GM19193 (cell line): ENCODE results near the gene ZNF783.

Experiments
- POLR2A ChIP-seq: IDR thresholded peaks from 4 replicates; pipeline ENCODE4 v1.6.1; 2011; ENCODE audit not compliant: insufficient read depth, insufficient read length; ENCODE audit errors: extremely low read depth

The ZNF783 gene

GRCh38 chr7:149306854-149307253 is 44.9 kb downstream of the ZNF783 start:
- no peak for TF ChIP-seq POLR2A

DNA sequence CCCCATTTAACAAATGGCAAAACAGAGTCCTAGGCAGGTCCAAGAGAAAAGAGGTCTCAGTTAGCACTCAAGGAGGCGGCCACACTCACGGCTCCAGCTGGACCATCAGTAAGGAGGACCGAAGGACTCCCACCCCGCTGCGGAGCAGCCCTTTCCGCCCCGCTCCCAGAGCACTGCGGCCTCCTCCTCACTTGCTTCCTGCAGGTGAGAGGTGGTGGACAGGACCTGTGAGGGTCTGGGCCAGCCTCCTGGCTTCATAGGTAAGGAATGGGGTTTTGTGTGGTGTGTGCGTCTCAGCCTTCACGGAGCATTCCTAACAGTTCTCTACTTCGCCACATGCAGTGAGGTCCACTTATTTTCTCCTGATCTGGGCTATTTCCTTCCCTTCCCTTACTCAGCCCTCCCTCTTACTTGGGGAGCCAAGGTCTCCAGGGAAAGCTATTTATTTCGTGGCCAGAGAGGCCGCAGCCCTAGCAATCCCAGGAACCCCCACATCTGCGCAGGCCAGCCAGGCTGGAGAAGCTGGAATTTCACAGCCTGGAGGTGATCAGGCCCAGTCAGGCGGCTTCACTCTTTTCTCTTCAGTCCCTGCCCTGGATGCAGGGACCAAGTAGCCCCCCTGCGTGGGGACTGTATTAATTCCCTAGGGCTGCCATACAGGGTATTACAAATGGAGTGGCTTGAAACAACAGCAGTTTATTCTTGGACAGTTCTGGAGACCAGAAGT is 45.9 kb downstream of the ZNF783 start:
- TF ChIP-seq POLR2A: no peak

GRCh38 chr7:149310113-149310836 is 48.3 kb downstream of the ZNF783 start:
- TF ChIP-seq POLR2A: no peak

DNA sequence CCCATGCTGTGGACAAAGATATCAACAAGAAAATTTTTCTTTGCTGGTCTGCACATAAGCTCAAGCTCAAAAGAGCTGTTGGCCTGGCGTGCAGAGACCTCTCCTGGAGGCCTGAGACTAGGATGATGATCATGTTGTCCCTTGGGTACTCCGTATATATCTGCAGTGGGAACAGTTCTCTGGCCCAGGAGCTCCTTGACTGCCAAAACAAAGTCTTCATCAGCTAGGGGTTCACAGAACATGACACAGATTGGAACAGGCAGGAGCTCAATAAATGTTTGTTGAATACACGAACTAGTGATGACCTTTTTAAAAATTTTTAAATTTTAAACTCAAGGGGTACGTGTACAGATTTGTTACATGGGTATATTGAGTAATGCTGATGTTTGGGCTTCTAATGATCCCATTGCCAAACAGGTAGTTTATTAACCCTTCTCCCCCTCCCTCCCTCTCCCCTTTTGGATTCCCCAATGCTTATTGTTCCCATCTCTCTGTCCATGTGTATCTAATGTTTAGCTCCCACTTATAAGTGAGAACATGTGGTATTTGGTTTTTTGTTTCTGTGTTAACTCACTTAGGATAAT is 49.1 kb downstream of the ZNF783 start:
- TF ChIP-seq POLR2A: no peak

- TF ChIP-seq POLR2A: no peak
Observed at GRCh38 chr7:149313981-149314380, 52.0 kb downstream of the ZNF783 start.

DNA sequence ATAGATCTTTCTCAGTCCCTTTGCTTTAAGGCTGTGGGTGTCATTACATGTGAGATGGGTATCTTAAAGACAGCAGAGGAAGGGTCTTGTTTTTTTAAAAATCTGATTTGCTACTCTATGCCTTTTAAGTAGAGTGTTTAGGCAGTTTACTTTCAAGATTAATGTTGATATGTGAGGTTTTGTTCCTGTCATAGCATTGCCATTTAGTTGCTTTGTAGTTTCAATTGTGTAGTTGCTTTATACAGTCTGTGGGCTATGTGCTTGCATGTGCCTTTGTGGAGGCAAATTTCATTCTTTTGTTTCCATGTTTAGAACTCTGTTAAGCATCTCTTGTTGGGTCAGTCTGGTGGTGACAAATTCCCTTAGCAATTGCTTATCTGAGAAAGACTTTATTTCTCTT is 54.6 kb downstream of the ZNF783 start:
- no peak for TF ChIP-seq POLR2A

DNA sequence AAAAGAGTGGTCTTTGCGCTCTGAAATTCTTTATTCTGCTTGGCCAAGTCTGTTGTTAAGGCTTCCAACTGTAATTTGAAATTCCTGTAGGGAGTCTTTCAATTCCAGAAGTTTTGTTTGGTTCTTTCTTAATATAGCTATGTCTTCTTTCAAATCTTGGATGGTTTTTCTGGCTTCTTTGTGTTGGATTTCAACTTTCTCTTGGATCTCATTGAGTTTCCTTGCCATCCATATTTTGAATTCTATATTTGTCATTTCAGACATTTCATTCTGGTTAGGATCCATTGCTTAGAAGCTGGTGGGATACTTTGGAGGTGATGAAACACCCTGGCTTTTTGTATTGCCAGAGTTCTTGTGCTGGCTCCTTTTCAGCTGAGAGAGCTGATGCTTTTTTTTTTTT is 55.5 kb downstream of the ZNF783 start:
- no peak for TF ChIP-seq POLR2A

- TF ChIP-seq POLR2A: no peak
Observed at GRCh38 chr7:149317986-149318672, 56.1 kb downstream of the ZNF783 start.

- no peak for TF ChIP-seq POLR2A
Observed at GRCh38 chr7:149319376-149319775, 57.4 kb downstream of the ZNF783 start.

DNA sequence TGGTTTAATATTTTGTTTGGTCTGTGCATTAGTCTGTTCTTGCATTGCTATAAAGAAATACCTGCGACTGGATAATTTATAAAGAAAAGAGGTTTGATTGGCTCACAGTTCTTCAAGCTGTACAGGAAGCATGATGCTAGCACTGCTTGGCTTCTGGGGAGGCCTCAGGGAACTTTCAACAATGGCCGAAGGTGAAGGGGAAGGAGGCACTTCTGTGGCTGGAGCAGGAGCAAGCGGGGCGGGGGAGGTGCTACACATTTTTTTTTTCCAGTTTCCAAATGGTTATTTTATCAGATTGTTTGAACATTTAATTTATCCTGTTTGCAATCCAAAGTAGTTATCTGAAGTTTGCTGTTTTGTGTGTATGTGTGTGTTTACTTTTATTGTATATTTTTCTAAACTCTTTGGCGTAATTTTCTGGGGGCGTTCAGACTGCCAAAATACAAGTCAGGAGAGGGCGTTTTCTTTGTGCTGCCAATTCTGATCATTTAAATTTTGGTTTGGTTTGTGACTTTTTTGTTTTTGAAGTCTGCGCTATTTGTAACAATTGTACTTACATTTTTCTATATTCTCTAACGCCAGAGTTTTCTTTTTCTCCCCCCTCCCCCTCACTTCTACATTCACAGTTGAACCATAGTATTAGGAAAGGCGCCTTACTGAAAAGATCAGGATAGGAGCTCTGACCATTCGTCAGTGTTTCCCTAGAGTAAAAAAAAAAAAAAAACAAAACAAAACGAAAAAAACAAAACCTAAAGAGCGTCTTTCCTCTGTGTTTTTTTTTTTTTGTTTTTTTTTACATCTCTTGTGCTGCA is 58.5 kb downstream of the ZNF783 start:
- TF ChIP-seq POLR2A: no peak

- TF ChIP-seq POLR2A: no peak
Observed at GRCh38 chr7:149321978-149322541, 60.1 kb downstream of the ZNF783 start.

GRCh38 chr7:149322737-149323136 is 60.7 kb downstream of the ZNF783 start:
- TF ChIP-seq POLR2A: no peak

DNA sequence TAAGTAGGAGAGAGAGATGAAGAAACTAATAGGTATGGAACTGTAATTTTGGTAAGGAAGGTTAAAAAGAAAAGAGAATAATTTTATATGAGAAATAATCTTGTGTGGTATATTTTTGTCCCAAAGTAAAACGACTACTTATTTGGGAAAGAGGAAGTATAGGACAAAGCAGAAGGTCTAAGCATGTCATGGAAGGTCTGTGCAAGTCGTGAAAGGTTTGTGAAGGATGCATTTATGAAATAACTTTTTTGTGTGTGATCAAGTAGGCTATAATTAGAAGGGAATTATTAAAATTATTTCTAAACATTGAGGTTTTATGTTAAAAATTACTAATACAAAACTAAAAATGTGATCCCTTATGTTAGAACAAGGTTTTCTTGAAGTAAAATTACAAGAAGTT is 63.3 kb downstream of the ZNF783 start:
- TF ChIP-seq POLR2A: no peak

GRCh38 chr7:149329265-149329664 is 67.3 kb downstream of the ZNF783 start:
- TF ChIP-seq POLR2A: no peak
